Mucosa of descending colon (tissue), 3 donors: ENCODE results near the gene KRTAP12-4. TPM values are rescaled to one million over a fixed set of nuclear protein-coding genes. Genes with fewer than 3 reads are reported as not detected.

ENCODE experiments used
- ATAC-seq: fragments of 200-7000 bp; cut with Tn5 transposase; one replicate; pipeline ENCODE4 v1.9.1; 2020; ENCODE audit warnings: mild to moderate bottlenecking, moderate library complexity
- DNase-seq, 3 donors: peaks; one replicate each; pipeline ENCODE4 v3.0.0-alpha.2; 2020
- H3K36me3 ChIP-seq: fragments of 200-600 bp; one replicate; pipeline ENCODE4 v1.8.0; 2021; ENCODE audit warnings: low read depth, mild to moderate bottlenecking
- H3K4me1 ChIP-seq: fragments of 200-600 bp; one replicate; pipeline ENCODE4 v1.8.0; 2021; ENCODE audit warnings: low read depth, mild to moderate bottlenecking
- H3K4me3 ChIP-seq: fragments of 200-600 bp; one replicate; pipeline ENCODE4 v1.8.0; 2021; ENCODE audit warnings: mild to moderate bottlenecking
- H3K9me3 ChIP-seq: fragments of 200-600 bp; one replicate; pipeline ENCODE4 v1.8.0; 2021; ENCODE audit warnings: mild to moderate bottlenecking
- intact Hi-C, 2 donors: fragments of 100-400 bp; cut with DNase I in 1 of 2; cut with micrococcal nuclease in 1 of 2; formaldehyde crosslinking; loops; one replicate each; pipeline versions ENCODE4 v1.11.0 to v1.11.1; 2022; cut with DNase I, micrococcal nuclease
- total RNA-seq, 3 donors: library from RNA; stranded (reverse); fragmentation: NEBNext Ultra II Directional in 2 of 3; extraction: Animal tissue kit (Norgen Biotek cat#: 25700) in 2 of 3; gene quantifications; one replicate each; pipeline versions ENCODE4 v1.2.1 to v1.2.4, GENCODE V29; 2021 to 2023
- TF ChIP-seq, protein P1 (sequence below): fragments of 200-600 bp; IDR thresholded peaks from one replicate; pipeline ENCODE4 v1.8.0; 2022; ENCODE audit warnings: antibody characterized with exemption, mild to moderate bottlenecking
- donor health status: DM: no; HTN: no; CAD: no; lungs with moderate emphysema.
- donor health status: DM: no; HTN: no; CAD: no.
- donor health status: DM: no; HTN: yes; CAD: no.

KRTAP12-4 gene
- total RNA-seq, 3 donors from 2014 or later = not detected

- DNase-seq (no peak), ATAC-seq (no peak)
- intact Hi-C loops = no loop called here
- Histone ChIP-seq H3K36me3 (no peaks in the 10 kb centered on the region), H3K4me3 (no peak overlapping the region), H3K4me1 (no peaks in the 10 kb centered on the region), H3K9me3 (peaks cover 6% of the 10 kb centered on the region)
- TF ChIP-seq, protein P1, sequence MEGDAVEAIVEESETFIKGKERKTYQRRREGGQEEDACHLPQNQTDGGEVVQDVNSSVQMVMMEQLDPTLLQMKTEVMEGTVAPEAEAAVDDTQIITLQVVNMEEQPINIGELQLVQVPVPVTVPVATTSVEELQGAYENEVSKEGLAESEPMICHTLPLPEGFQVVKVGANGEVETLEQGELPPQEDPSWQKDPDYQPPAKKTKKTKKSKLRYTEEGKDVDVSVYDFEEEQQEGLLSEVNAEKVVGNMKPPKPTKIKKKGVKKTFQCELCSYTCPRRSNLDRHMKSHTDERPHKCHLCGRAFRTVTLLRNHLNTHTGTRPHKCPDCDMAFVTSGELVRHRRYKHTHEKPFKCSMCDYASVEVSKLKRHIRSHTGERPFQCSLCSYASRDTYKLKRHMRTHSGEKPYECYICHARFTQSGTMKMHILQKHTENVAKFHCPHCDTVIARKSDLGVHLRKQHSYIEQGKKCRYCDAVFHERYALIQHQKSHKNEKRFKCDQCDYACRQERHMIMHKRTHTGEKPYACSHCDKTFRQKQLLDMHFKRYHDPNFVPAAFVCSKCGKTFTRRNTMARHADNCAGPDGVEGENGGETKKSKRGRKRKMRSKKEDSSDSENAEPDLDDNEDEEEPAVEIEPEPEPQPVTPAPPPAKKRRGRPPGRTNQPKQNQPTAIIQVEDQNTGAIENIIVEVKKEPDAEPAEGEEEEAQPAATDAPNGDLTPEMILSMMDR = no peak
These were observed 42.1 kb upstream of the KRTAP12-4 start for GRCh38 chr21:44696572-44696971.

DNA sequence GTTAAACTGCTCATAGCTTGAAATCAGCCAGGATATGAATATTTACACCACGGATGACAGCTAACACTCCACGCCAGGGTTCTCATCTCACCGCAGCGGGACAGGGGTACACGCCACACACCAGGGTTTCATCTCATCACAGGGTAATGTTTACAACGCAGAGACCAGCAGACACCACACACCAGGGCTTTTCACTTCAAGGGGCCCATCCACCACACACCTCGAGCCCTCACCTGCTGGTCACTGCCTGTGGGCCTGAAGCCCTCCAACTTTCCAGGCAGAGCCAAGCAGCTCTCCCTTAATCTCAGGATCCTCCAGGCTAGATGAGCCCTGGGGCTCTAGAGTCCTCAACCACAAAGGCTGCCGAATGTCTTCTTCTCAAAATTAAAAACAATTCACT is 41.2 kb upstream of the KRTAP12-4 start:
- H3K4me3 ChIP-seq = no peak overlapping the region
- TF ChIP-seq, protein P1 = no peak
- peaks cover 6% of the 10 kb centered on the region for H3K9me3 ChIP-seq
- DNase-seq = no peak
- no peaks in the 10 kb centered on the region for H3K4me1 ChIP-seq
- no peak for ATAC-seq
- H3K36me3 ChIP-seq = no peaks in the 10 kb centered on the region
- intact Hi-C loops = no loop called here

DNA sequence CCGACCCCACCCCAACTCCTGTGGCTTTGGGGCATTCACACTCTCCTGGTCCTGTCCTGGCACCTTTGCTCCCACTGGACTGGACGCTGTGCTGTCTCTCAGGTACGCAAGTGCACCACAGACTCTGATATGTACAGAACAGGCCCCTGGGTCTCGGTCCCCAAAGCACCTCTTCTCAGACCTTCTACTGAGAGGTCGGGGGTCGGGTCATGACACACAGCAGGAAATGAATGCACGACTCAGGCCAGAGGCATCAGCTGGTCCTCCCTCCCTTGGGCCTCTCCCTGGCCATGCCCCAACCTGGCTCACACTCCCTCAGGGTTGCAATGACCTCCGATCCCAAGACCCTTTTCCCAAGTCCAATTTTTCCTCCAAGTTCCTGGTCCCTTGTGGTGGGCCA is 40.7 kb upstream of the KRTAP12-4 start:
- Histone ChIP-seq H3K9me3 (peaks cover 6% of the 10 kb centered on the region), H3K4me1 (no peaks in the 10 kb centered on the region), H3K36me3 (no peaks in the 10 kb centered on the region), H3K4me3 (no peak overlapping the region)
- DNase-seq (no peak), ATAC-seq (no peak)
- TF ChIP-seq, protein P1 = no peak
- intact Hi-C loops = no loop called here

- no peaks in the 10 kb centered on the region for H3K36me3 ChIP-seq
- H3K9me3 ChIP-seq = peaks cover 6% of the 10 kb centered on the region
- DNase-seq (no peak), ATAC-seq (no peak)
- TF ChIP-seq, protein P1 = no peak
- intact Hi-C loops = no loop called here
- H3K4me3 ChIP-seq = no peak overlapping the region
- no peaks in the 10 kb centered on the region for H3K4me1 ChIP-seq
These were observed 40.3 kb upstream of the KRTAP12-4 start for GRCh38 chr21:44694776-44695175.

DNA sequence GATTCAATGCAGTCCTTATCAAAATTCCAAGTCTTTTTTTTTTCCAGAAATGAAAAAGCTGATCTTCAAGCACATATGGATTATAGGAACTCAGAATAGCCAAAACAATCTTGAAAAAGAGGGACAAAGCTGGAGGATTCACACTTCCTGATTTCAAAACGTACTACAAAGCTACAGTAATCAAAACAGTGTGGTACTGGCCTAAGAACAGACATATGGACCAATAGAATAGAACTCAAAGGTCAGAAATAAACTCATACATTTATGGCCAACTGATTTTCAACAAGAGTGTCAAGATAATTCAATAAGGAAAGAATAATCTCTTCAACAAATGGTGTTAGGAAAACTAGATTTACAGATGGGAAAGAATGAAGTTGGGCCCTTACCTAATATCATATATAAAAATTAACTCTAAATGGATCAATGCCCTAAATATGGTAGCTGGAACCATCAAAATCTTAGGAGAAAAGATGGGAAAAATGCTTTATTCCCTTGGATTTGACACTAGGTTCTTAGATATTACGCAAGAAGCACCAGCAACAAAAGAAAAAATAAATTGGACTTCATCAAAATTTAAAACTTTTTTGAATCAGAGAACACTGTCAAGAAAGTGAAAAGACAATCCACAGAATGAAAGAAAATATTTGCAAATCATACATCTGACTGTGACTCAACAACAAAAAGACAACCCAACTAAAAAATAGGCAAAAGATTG is 38.5 kb upstream of the KRTAP12-4 start:
- intact Hi-C loops = no loop called here
- Histone ChIP-seq H3K4me1 (no peaks in the 10 kb centered on the region), H3K36me3 (no peaks in the 10 kb centered on the region), H3K9me3 (peaks cover 6% of the 10 kb centered on the region), H3K4me3 (no peak overlapping the region)
- ATAC-seq = no peak
- no peak for DNase-seq
- TF ChIP-seq, protein P1 = no peak
